ENCODE measurements around the gene PLEKHG4B.
"Not testable (repeated sequence)": the region's sequence is repeated elsewhere in the genome, so short reads cannot be mapped to it uniquely, and the experiment has no call there.

The PLEKHG4B gene

GRCh38 chr5:96976-97660 is 5.2 kb downstream of the PLEKHG4B start:
- no peak for DNase-seq

GRCh38 chr5:99815-100214 is 7.8 kb downstream of the PLEKHG4B start:
- no peak for DNase-seq

- DNase-seq: no peak
These were observed 10.6 kb downstream of the PLEKHG4B start for GRCh38 chr5:102411-103043.

- DNase-seq: not testable (repeated sequence)
These were observed 12.1 kb downstream of the PLEKHG4B start for GRCh38 chr5:104106-104505.

- no peak for DNase-seq
These were observed 12.9 kb downstream of the PLEKHG4B start for GRCh38 chr5:104778-105296.

- DNase-seq: no peak
These were observed 13.6 kb downstream of the PLEKHG4B start for GRCh38 chr5:105504-106070.

GRCh38 chr5:106587-106986 is 14.6 kb downstream of the PLEKHG4B start:
- no peak for DNase-seq

GRCh38 chr5:107526-107925 is 15.6 kb downstream of the PLEKHG4B start:
- DNase-seq: no peak

GRCh38 chr5:109826-110225 is 17.9 kb downstream of the PLEKHG4B start:
- no peak for DNase-seq

- DNase-seq: no peak
These were observed 18.4 kb downstream of the PLEKHG4B start for GRCh38 chr5:110270-110888.

GRCh38 chr5:111171-111570 is 19.2 kb downstream of the PLEKHG4B start:
- no peak for DNase-seq

GRCh38 chr5:119486-120097 is 27.6 kb downstream of the PLEKHG4B start:
- no peak for DNase-seq

GRCh38 chr5:121432-121831 is 29.5 kb downstream of the PLEKHG4B start:
- DNase-seq: no peak

- no peak for DNase-seq
These were observed 33.8 kb downstream of the PLEKHG4B start for GRCh38 chr5:125815-126214.

- DNase-seq: no peak
These were observed 34.8 kb downstream of the PLEKHG4B start for GRCh38 chr5:126806-127205.

GRCh38 chr5:127886-128285 is 35.9 kb downstream of the PLEKHG4B start:
- DNase-seq: no peak

GRCh38 chr5:128446-128845 is 36.5 kb downstream of the PLEKHG4B start:
- no peak for DNase-seq

GRCh38 chr5:129148-129547 is 37.2 kb downstream of the PLEKHG4B start:
- DNase-seq: no peak

- DNase-seq: no peak
These were observed 37.9 kb downstream of the PLEKHG4B start for GRCh38 chr5:129820-130219.

- no peak for DNase-seq
These were observed 38.7 kb downstream of the PLEKHG4B start for GRCh38 chr5:130601-131131.

- no peak for DNase-seq
These were observed 44.9 kb downstream of the PLEKHG4B start for GRCh38 chr5:136901-137300.

- no peak for DNase-seq
These were observed 45.8 kb downstream of the PLEKHG4B start for GRCh38 chr5:137741-138140.

- no peak for DNase-seq
These were observed 47.0 kb downstream of the PLEKHG4B start for GRCh38 chr5:138936-139335.

All from activated T-cell treated with anti-CD3 and anti-CD28 coated beads, Interleukin-2, amount 50 U/mL, for 1 hour (primary cell).